Kidney (tissue), 14 donors: ENCODE data around the gene BLOC1S1. TPM values are rescaled to one million over a fixed set of nuclear protein-coding genes. Genes with fewer than 3 reads are reported as not detected.

ENCODE experiments used
- DNase-seq, 5 donors: peaks; one replicate each; pipeline ENCODE4 v3.0.0-alpha.2; 2013 to 2020
- FAIRE-seq: peaks from 2 replicates; lab custom pipeline; 2012; peaks lifted over from hg19 to GRCh38; lab: Jason Lieb, UNC
- H3K27ac ChIP-seq, 2 donors: one replicate each; pipeline ENCODE4 v1.7.0; 2013; ENCODE audit warnings: low read depth in 2 of 2, low read length in 2 of 2, inconsistent platforms in 1 of 2
- H3K27me3 ChIP-seq: one replicate; pipeline ENCODE4 v1.7.1; 2013; ENCODE audit warnings: low read length, inconsistent platforms; ENCODE audit not compliant: control insufficient read depth, insufficient read depth
- H3K36me3 ChIP-seq, 3 donors: one replicate each; pipeline versions ENCODE4 v1.7.0 to v1.7.1; 2013; ENCODE audit warnings: low read length in 3 of 3, control low read depth in 1 of 3, inconsistent platforms in 1 of 3; ENCODE audit not compliant: insufficient read depth in 3 of 3, control insufficient read depth in 2 of 3
- H3K4me1 ChIP-seq, 3 donors: one replicate each; pipeline versions ENCODE4 v1.7.0 to v1.7.1; 2013; ENCODE audit warnings: low read length in 3 of 3, inconsistent platforms in 1 of 3, low read depth in 1 of 3; ENCODE audit not compliant: control insufficient read depth in 2 of 3, insufficient read depth in 2 of 3
- H3K4me3 ChIP-seq, 3 donors: one replicate each; pipeline versions ENCODE4 v1.7.0 to v1.8.1; 2013; ENCODE audit warnings: low read length in 3 of 3, control low read depth in 1 of 3, inconsistent platforms in 1 of 3
- H3K9ac ChIP-seq, 3 donors: one replicate each; pipeline versions ENCODE4 v1.7.0 to v1.7.1; 2013; ENCODE audit warnings: low read length in 3 of 3, control low read depth in 1 of 3, inconsistent platforms in 1 of 3
- H3K9me3 ChIP-seq, 3 donors: one replicate each; pipeline versions ENCODE4 v1.7.0 to v1.7.1; 2013; ENCODE audit warnings: low read length in 3 of 3, control low read depth in 1 of 3, inconsistent platforms in 1 of 3; ENCODE audit not compliant: control insufficient read depth in 2 of 3, insufficient read depth in 1 of 3
- CTCF ChIP-seq: IDR thresholded peaks from 3 replicates; pipeline ENCODE4 v1.5.1; 2012; ENCODE audit warnings: mild to moderate bottlenecking, moderate library complexity, borderline replicate concordance; ENCODE audit not compliant: insufficient read depth; ENCODE audit errors: extremely low read depth
- intact Hi-C: fragments of 100-400 bp; cut with DNase I; formaldehyde crosslinking; loops from one replicate; pipeline ENCODE4 v1.11.1; 2022
- polyA plus RNA-seq: library from polyadenylated mRNA; stranded (reverse); fragments of 350-450 nt; fragmentation: Illumina TruSeq; extraction: RNeasy Lipid Tissue Mini Kit (QIAGEN cat#74804); gene quantifications from one replicate; pipeline ENCODE4 v1.2.3, GENCODE V29; 2014; ENCODE audit warnings: low read depth, low replicate concordance; ENCODE audit not compliant: insufficient read depth
- total RNA-seq: library from RNA; stranded (reverse); fragmentation: NEBNext Ultra II Directional; extraction: Animal tissue kit (Norgen Biotek cat#: 25700); gene quantifications from one replicate; pipeline ENCODE4 v1.2.1, GENCODE V29; 2021
- donor health status: control.
- donor health status: control.
- donor health status: control.
- donor health status: control.
- donor health status: control.
- donor health status: DM: yes; HTN: yes; CAD: no.
- donor health status: Normal renal cell carcinoma (clear cell type).

BLOC1S1 gene
- total and polyA plus RNA-seq, 2 donors from 2014 or later, result 116 to 451 TPM

DNA sequence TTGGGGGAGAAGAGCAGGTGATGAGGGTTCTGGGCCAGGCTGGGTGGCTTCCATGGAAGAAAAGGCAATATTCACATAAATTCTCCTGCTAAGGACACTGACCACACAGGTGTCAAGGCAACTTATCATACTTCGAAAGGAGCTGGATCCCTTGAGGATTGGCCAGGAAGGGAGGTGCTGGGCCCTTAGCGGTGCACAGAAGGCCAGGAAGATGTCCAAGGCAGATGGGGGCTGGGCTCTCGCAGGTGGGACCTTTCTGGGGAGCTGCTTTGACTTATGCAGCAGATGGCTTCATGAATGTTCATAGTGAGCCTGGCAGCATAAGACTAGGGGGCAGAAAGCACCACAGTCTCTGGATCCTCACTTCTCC is 9.1 kb downstream of the BLOC1S1 start:
- no peaks in the 10 kb centered on the region for H3K9me3 ChIP-seq
- no peak overlapping the region for H3K27ac ChIP-seq
- intact Hi-C loops, result no loop called here
- peaks cover 0 to 35% (median 30%) of the 10 kb centered on the region in 3 donors for H3K4me1 ChIP-seq
- FAIRE-seq (no peak), DNase-seq (peak in 1 of 5 donors; percentile 31)
- no peak overlapping the region for H3K9ac ChIP-seq
- H3K27me3 ChIP-seq, result no peaks in the 10 kb centered on the region
- peaks cover 6 to 33% (median 11%) of the 10 kb centered on the region in 3 donors for H3K36me3 ChIP-seq
- TF ChIP-seq CTCF, result no peak
- no peak overlapping the region for H3K4me3 ChIP-seq

GRCh38 chr12:55725556-55725955 is 9.7 kb downstream of the BLOC1S1 start:
- no peak overlapping the region for H3K27ac ChIP-seq
- DNase-seq, result peak in 1 of 5 donors; percentile 34
- TF ChIP-seq CTCF, result no peak
- H3K27me3 ChIP-seq, result no peaks in the 10 kb centered on the region
- H3K36me3 ChIP-seq, result peaks cover 6 to 33% (median 11%) of the 10 kb centered on the region in 3 donors
- H3K4me1 ChIP-seq, result peaks cover 0 to 39% (median 34%) of the 10 kb centered on the region in 3 donors
- no peak overlapping the region for H3K9ac ChIP-seq
- FAIRE-seq, result no peak
- no peak overlapping the region for H3K4me3 ChIP-seq
- no peaks in the 10 kb centered on the region for H3K9me3 ChIP-seq
- intact Hi-C loops, result no loop called here

DNA sequence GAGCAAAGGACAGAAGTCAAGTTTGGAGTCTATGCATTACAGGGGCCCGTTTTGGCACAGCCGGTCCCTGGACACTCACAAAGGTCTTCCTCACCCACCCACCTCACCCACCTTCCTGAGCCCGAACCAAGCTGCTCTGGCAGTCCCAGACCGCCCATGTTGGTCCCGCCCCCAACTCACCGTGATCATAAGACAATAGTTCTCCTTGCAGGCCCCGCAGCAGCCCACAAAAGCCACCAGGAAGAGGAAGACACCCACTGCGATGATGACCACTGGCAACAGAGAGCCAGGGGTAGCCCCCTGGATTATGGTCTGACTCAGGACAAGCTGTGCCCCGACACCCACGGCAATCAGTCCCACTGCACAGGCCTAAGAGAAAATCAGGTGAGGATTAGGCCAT is 11.1 kb downstream of the BLOC1S1 start:
- Histone ChIP-seq H3K36me3 (peaks cover 6 to 33% (median 11%) of the 10 kb centered on the region in 3 donors), H3K9me3 (no peaks in the 10 kb centered on the region), H3K27ac (peak overlapping the region; percentile 71 to 99), H3K27me3 (no peaks in the 10 kb centered on the region), H3K4me1 (peaks cover 0 to 34% (median 26%) of the 10 kb centered on the region in 3 donors), H3K9ac (peak overlapping the region in 2 of 3 donors; percentile 66 to 93), H3K4me3 (peak overlapping the region; percentile 78 to 87 (median 82))
- DNase-seq, result peak in 2 of 5 donors; percentile 59 to 78
- no peak for TF ChIP-seq CTCF
- intact Hi-C loops, result no loop called here
- no peak for FAIRE-seq
